GM19438 (cell line): ENCODE results near the gene SAMHD1.
A peak's percentile ranks its signal among the peaks of the same experiment; 100 is the strongest.
"Not testable (repeated sequence)": the region's sequence is repeated elsewhere in the genome, so short reads cannot be mapped to it uniquely, and the experiment has no call there.

Experiments
- ATAC-seq: cut with Tn5 transposase; IDR thresholded peaks from one replicate; pipeline ENCODE4 v1.9.1; 2021; ENCODE audit warnings: low read depth; ENCODE audit not compliant: unreplicated experiment

Gene SAMHD1

DNA sequence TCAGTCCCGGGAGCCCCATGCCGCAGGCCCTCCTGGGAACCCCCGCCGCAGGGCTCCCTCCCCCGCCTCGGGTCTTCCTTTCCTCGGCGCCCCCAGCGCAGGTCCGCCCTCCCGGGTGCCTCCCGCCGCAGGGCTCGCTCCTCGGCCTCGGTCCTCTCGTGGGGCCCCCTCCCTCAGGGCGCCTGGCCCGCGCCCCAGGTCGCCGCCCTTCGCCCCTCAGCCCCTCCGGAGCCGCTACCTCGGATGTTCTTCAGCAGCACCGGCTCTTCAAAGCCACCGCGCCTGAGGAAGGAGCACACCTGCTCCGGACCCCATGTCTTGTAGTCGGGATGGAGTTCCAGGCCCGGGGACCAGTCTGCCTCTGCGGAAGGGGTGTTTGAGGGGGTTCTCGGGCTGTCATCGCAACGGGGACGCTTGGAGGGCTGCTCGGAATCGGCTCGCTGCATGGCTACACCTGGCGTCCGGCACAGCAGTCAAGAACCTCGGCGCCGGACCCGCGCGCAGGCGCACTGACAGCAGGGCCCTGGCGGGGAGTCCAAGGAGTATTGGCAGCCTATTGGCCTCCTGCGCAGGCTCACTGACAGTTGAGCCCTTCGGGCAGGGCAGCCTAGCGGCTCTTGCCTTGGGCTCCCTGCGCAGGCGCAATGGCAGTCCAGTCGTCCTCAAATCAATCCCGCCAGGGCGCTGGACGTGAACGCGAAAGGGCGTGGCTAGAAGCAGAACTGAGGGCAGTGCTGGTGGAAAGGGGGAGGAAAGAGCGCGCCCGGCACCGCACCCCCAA, at the start of gene SAMHD1:
SAMHD1 (minus strand) TSS at position 511 of the 781 bp plus-strand sequence; CDS start at position 446, 65 bp downstream.
- peak; percentile 80 for ATAC-seq

DNA sequence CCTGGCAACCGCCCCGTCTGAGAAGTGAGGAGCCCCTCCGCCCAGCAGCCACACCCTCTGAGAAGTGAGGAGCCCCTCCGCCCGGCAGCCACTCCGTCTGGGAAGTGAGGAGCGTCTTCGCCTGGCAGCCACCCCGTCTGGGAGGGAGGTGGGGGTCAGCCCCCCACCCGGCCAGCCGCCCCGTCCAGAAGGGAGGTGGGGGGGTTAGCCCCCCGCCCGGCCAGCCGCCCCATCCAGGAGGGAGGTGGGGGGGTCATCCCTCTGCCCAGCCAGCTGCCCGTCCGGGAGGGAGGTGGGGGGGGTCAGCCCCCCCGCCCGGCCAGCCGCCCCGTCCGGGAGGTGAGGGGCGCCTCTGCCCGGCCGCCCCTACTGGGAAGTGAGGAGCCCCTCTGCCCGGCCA, 48.7 kb upstream of the SAMHD1 start:
- ATAC-seq, result not testable (repeated sequence)

DNA sequence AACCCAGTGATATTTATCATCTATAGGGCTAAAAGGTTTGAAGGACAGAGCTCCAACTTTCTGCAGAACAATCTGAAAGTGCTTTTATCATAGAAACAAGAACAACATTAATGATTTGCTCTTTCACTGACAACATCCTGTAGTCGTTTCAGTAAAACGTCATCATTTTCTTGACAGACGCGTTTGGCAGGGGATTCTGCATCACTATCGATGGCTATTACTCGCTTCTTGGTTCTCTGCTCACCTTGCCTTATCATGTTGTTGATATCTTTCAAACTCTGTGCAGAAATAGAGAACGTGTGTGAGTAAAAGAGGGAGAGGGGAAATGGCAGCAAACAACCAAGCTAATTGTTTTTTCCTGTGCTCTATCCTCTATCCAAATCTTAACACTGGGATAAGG, 47.1 kb upstream of the SAMHD1 start:
- ATAC-seq, result no peak

DNA sequence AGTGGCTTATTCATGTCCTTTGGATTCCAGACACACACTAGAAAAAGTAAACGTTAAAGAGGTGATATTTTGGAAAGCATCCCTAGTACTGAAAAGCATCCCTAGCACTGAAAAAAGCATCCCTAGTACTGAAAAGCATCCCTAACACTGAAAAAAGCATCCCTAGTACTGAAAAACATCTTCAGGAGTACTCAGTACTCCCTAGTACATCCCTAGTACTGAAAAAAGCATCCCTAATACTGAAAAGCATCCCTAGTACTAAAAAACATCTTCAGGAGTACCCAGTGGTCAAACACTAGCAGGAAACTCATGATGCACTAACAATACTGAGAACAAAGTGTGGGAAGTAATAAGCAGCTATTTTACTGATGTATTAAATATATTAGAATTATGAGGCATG, 45.6 kb upstream of the SAMHD1 start:
- no peak for ATAC-seq

DNA sequence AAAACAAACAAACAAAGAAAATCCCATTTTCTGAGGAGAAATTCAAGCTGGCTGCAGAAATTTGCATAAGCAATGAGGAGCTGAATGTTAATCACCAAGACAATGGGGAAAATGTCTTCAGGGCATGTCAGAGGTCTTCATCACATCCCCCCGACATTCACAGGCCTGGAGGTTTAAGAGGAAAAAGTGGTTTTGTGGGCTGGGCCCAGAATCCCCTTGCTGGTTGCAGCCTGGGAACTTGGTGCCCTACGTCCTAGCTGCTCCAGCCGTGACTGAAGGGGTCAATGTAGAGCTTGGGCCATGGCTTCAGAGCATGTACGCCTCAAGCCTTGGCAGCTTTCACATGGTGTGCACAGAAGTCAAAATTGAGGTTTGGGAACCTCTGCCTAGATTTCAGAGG, 42.7 kb upstream of the SAMHD1 start:
- ATAC-seq, result not testable (repeated sequence)

DNA sequence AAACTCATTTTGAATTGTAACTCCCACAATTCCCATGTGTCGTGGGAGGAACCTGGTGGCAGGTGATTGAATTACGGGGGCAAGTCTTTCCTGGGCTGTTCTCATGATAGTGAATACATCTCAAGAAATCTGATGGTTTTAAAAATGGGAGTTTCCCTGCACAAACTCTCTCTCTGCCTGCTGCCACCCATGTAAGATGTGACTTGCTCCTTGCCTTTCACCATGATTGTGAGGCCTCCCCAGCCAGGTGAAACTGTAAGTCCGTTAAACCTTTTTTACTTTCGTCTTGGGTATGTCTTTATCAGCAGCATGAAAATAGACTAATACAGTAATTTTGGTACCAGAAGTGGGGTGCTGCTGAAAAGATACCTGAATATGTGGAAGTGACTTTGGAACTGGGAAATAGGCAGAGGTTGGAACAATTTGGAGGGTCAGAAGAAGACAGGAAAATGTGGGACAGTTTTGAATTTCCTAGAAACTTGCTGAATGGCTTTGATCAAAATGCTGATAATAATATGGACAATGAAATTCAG, 41.4 kb upstream of the SAMHD1 start:
- ATAC-seq, result no peak

DNA sequence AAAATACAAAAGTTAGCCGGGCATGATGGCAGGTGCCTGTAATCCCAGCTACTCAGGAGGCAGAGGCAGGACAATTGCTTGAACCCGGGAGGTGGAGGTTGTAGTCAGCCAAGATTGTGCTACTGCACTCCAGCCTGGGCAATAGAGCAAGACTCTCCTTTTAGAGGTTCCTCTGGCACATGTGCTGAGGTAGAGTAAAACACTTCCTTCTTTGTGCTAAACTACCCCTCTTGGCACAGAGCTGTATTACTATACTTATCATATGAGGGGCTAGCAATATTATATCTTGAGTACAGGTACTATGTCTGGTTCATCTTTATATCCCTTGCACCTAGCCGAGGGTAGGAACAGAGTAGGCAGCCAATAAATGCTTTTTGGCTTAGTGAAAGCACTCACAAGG, 40.2 kb upstream of the SAMHD1 start:
- no peak for ATAC-seq

DNA sequence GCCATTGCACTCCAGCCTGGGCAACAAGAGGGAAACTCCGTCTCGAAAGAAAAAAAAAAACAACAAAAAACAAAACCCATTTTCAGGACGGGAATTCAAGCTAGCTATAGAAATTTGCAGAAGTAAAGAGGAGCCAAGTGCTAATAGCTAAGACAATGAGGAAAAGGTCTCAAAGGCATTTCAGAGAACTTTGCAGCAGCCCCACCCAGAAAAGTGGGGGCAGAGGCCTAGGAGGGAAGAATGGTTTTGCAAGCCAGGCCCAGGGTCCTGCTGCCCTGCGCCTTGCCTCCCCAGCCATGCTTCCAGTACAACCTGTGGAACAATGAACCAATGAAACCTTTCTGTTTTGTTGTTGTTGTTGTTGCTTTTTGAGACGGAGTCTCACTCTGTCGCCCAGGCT, 38.3 kb upstream of the SAMHD1 start:
- ATAC-seq, result no peak

DNA sequence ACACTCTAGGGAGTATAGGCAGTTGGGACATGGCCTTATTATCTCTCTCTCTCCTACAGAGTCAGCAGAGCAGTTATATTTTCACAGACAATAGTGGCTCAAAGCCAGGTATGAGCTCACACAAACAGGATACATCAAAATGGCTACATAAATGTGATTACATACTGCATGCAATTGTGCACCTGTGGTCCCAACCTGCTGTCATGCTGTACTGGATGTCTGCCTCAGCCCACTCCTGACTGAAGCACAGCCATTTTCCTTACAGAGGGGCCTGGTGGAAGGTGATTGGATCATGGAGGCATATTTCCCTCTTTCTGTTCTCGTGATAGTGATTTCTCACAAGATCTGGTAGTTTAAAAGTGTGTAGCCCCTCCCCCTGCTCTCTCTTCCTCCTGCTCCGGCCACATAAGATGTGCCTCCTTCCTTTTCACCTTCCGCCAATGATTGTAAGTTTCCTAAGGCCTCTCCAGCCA, 37.0 kb upstream of the SAMHD1 start:
- ATAC-seq, result no peak

DNA sequence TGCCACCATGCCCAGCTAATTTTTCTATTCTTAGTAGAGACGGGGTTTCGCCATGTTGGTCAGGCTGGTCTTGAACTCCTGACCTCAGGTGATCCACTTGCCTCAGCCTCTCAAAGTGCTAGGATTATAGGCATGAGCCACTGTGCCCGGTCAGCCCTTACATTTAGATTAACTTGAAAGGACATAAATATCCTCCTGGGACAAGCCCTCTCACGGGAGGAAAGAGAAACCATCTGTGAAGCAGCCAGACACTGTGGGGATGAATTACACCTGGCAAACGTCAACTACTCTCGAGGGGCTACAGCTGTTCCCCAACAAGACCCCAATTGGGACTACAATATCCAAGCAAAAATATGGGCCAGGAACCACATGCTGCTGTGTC, 32.7 kb upstream of the SAMHD1 start:
- no peak for ATAC-seq

DNA sequence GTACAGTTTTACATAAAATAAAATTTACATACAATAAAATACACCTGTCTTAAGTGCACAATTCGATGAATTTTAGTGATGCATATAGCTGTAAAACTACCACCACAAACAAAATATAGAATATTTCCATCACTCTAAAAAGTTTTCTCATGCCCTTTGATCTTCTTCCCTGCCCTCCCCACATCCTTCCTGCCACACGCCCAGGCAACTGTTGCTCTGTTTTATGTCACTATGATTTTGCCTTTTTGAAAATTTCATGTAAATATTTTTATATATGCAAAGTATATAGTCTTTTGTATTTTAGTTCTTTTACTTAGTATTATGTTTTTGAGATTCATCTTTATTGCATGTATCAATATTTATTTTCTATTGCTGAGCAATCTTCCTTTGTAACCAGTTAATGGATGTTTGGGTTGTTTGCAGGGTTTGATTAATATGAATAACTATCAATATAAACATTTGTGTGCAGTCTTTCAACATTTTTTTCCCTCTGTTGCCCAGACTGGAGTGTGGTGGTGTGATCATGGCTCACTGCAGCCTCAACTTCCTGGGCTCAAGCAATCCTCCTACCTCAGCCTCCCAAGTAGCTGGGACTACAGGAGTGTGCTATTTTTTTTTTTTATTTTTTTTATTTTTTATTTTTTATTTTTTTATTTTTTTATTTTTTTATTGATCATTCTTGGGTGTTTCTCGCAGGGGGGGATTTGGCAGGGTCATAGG, 23.8 kb upstream of the SAMHD1 start:
- ATAC-seq, result no peak

DNA sequence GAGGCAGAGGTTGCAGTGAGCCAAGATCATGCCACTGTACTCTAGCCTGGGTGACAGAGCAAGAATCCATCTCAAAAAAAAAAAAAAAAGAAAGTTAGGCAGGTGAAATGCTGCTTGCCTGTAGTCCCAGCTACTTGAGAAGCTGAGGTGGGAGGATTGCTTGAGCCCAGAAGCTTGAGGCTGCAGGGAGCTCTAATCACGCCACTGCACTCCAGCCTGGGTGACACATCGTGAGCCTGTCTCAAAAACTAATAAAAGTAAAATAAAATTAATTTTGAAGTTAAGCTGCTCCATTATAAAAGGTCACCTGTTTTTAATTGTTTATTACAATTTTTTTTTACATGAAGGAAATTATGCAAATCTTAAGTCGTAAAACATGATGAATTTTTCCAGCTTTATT, 23.2 kb upstream of the SAMHD1 start:
- no peak for ATAC-seq

DNA sequence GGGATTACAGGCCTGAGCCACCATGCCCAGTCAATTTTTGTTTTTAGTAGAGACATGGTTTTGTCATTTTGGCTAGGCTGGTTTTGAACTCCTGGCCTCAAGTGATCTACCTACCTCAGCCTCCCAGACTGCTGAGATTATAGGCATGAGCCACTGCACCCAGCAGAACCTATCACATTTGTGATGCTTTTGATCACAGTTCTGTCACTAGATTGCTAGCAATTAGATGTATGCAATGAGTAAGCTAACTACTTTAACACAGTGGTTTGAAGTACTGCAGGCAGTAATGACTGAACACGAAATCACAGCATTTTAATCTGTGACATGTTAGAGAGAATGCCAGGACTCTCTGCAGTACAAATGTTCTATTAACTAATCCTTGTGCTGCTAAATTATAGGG, 19.6 kb upstream of the SAMHD1 start:
- ATAC-seq, result no peak

DNA sequence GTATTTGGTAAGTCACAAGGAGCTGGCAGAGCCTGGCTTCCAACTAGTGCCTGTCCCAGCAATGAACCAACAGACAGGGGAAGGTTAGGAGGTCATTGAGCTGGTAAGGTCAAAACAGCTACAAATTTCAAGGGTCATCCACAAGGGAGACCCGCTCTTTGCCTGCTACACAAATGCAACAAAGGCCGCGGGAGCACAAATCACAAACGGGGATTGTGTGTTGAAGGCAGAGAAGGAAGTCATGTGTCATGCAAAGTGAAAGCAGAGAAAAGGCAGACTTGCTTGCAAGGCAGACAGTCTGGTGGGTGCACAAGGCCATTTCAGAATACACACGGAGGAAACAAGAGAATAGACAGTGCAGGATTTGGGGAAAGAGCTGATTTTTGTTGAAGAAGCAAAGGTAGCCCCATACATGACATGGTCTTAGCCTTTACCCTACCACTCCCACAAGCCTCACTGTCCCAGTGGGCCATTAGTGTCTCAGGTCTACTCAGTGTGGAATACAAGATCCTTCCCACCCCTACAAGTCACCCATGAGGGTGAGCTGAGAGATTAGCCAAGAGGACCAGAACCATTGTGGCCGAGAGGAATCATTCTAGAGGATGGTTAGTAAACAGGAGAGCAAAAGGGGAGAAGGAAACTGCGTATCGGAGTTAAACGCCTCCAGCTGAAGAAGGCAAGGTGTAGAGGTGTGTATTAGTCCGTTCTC, 18.1 kb upstream of the SAMHD1 start:
- ATAC-seq, result no peak

DNA sequence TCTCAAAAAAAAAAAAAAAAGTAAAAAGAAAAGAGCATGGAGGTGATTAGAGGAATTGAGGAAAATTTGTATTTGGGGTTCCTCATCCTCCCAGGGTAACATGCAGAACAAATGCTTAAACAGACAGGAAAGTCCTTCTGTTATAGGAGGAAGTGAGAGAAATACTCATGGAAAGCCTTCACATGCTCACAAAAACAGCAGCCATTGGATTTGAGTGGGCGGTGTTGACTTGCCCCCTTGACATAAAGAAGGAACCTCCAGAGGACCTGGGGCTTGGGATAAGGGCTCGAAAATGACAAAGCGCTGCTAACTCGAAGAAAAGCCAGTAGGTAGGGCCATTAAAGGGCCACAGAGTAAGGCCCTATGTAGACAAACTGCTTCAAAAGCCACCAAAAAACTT, 17.5 kb upstream of the SAMHD1 start:
- no peak for ATAC-seq

DNA sequence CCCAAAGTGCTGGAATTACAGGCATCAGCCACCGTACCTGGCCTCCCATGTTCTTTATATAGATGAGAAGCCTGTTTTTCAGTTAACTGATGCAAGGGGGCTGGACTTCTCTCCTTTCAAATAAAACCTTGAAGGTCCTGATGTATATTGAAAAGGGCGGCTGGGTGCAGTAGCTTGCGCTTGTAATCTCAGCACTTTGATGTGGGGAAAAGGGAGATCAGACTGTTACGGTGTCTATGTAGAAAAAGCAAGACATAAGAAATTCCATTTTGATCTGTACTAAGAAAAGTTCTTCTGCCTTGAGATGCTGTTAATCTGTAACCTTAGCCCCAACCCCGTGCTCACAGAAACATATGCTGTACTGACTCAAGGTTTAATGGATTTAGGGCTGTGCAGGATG, 16.1 kb upstream of the SAMHD1 start:
- ATAC-seq, result no peak

DNA sequence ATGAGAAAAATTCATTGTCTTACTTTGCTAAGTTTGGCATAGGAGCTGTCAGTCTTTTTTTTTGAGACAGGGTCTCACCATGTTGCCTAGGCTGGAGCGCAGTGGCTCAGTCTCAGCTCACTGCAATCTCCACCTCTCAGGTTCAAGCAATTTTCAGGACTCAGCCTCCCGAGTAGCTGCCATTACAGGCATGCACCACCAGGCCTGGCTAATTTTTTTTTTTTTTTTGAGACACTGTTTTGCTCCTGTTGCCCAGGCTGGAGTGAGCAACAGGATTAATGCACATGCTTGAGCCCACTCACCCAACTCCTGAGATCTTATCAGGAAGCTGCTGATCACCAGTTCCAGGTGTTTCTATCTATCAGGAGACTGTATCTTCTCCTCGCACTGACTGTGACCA, 15.5 kb upstream of the SAMHD1 start:
- not testable (repeated sequence) for ATAC-seq

DNA sequence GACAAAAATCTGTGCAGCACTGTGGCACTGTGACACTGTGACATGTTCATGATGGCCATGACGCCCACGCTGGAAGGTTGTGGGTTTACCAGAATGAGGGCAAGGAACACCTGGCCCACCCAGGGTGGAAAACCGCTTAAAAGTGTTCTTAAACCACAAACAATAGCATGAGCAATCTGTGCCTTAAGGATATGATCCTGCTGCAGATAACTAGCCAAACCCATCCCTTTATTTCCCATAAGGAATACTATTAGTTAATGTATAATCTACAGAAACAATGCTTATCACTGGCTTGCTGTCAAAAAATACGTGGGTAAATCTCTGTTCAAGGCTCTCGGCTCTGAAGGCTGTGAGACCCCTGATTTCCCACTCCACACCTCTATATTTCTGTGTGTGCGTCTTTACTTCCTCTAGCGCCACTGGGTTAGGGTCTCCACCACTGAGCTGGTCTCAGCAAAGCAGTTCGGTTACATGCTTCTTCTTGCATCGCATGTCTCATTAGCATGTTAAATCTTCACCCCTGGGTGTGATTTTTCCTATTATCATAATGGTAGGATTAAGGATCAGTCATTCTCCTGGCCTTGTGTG, 10.9 kb upstream of the SAMHD1 start:
- ATAC-seq, result not testable (repeated sequence)

DNA sequence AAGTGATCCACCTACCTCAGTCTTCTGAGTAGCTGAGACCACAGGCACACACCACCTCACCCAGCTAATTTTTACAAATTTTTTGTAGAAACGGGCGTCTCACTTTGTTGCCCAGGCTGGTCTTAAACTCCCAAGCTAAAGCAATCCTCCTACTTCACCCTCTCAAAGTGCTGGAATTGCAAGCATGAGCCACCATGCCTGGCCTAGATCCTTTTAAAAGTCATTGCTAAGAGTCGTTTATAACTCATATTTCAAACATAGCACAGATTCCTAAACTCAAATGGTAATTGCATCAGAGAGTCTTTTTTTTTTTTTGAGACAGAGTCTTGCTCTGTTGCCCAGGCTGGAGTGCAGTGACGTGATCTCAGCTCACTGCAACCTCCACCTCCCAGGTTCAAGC, 7.7 kb upstream of the SAMHD1 start:
- ATAC-seq, result no peak

DNA sequence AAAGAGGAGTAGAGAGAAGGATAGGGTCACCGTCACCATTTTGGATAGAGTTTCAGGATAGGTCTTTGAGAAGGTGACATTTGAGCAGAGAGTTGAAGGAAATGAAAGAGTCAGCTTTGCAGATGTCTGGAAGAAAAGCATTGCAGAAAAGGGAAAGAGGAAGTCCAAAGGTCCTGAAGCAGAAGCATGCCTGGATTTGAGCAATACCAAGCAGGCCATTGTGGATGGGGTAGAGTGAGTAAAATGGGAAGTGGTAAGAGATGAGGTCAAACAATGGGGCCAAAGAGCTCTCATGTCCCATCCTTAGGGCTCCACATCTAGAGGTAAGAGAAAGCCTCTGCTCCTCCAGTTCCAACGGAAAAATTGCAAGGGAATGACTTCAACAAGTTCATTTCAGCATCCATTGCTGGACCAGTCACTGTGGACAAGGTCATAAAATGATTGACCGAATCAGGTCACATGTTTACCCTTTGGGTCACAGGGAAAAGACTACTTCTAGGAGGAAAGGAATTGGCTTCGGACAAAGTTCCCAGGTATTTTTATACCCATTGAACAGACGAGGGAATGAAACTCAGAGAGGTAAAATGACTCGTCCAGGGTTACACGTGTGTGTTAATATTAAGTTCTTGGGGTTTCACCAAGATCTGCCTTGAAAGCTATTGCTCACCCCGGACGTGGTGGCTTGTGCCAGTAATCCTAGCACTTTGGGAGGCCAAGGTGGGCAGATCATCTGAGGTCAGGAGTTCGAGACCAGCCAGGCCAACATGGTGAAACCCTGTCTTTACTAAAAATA, 6.6 kb upstream of the SAMHD1 start:
- ATAC-seq, result no peak
